SU-DHL-6 (cell line): Measurements from ENCODE around the gene TP73.

Source experiments
- H2AFZ ChIP-seq: fragments of 200-600 bp; sonication (generic); 2 replicates; pipeline ENCODE4 v1.6.1; 2014; ENCODE audit warnings: low read depth, mild to moderate bottlenecking, moderate library complexity, mixed read lengths, antibody characterized with exemption, low read length; ENCODE audit not compliant: severe bottlenecking
- H3F3A ChIP-seq: fragments of 200-600 bp; shearing (Covaris generic); 2 replicates; pipeline ENCODE4 v1.6.0; 2016; ENCODE audit warnings: antibody characterized with exemption, mild to moderate bottlenecking; ENCODE audit not compliant: insufficient read depth
- H3K27ac ChIP-seq: fragments of 200-600 bp; sonication (generic); 2 replicates; pipeline ENCODE4 v1.5.1; 2016; ENCODE audit warnings: low read depth, mild to moderate bottlenecking, low read length, moderate library complexity, mixed read lengths
- H3K27me3 ChIP-seq: fragments of 200-600 bp; sonication (generic), shearing (Covaris generic); 2 replicates; pipeline ENCODE4 v1.6.0; 2014; ENCODE audit warnings: mild to moderate bottlenecking, low read length
- H3K36me3 ChIP-seq: fragments of 200-600 bp; sonication (generic); 2 replicates; pipeline ENCODE4 v1.6.1; 2014; ENCODE audit warnings: mild to moderate bottlenecking, low read length, mixed read lengths
- H3K4me2 ChIP-seq: fragments of 300-600, 200-600 bp; shearing (Covaris generic), sonication (generic); 2 replicates; pipeline ENCODE4 v1.6.0; 2014; ENCODE audit warnings: low read length, low read depth, mild to moderate bottlenecking; ENCODE audit not compliant: poor library complexity, severe bottlenecking
- H3K4me3 ChIP-seq: fragments of 200-600 bp; sonication (generic); 2 replicates; pipeline ENCODE4 v1.5.1; 2014; ENCODE audit warnings: antibody characterized with exemption, low read length, mild to moderate bottlenecking, mixed read lengths; ENCODE audit not compliant: insufficient read depth, poor library complexity, severe bottlenecking
- H3K79me2 ChIP-seq: fragments of 200-600 bp; sonication (generic); 2 replicates; pipeline ENCODE4 v1.6.1; 2014; ENCODE audit warnings: mild to moderate bottlenecking, low read length, moderate library complexity; ENCODE audit not compliant: insufficient read depth
- H3K9ac ChIP-seq: fragments of 200-600 bp; sonication (generic); 2 replicates; pipeline ENCODE4 v1.7.0; 2014; ENCODE audit warnings: mild to moderate bottlenecking, low read length
- H3K9me2 ChIP-seq: fragments of 200-600 bp; sonication (generic); replicated peaks from 2 replicates; pipeline ENCODE4 v1.6.1; 2014; ENCODE audit warnings: low read length; ENCODE audit not compliant: insufficient read depth
- H3K9me3 ChIP-seq: fragments of 200-600 bp; sonication (generic); 2 replicates; pipeline ENCODE4 v1.6.1; 2014; ENCODE audit warnings: low read length, mixed read lengths; ENCODE audit not compliant: insufficient read depth
- H4K20me1 ChIP-seq: fragments of 200-600 bp; sonication (generic); 2 replicates; pipeline ENCODE4 v1.6.1; 2014; ENCODE audit warnings: low read depth, mild to moderate bottlenecking, antibody characterized with exemption, low read length, moderate library complexity, mixed read lengths
- EZH2phosphoT487 ChIP-seq: fragments of 200-600 bp; sonication (generic), shearing (Covaris generic); conservative IDR thresholded peaks from 2 replicates; pipeline ENCODE4 v1.6.1; 2018; ENCODE audit warnings: mild to moderate bottlenecking, antibody characterized with exemption, low read length, moderate library complexity, mixed read lengths
- TF ChIP-seq, protein P1 (sequence below): fragments of 200-600 bp; sonication (generic); IDR thresholded peaks from one replicate; pipeline ENCODE4 v1.5.1; 2017; ENCODE audit warnings: antibody characterized with exemption, mild to moderate bottlenecking, low read length, moderate library complexity; ENCODE audit not compliant: insufficient read depth, poor library complexity, severe bottlenecking

The TP73 gene

DNA sequence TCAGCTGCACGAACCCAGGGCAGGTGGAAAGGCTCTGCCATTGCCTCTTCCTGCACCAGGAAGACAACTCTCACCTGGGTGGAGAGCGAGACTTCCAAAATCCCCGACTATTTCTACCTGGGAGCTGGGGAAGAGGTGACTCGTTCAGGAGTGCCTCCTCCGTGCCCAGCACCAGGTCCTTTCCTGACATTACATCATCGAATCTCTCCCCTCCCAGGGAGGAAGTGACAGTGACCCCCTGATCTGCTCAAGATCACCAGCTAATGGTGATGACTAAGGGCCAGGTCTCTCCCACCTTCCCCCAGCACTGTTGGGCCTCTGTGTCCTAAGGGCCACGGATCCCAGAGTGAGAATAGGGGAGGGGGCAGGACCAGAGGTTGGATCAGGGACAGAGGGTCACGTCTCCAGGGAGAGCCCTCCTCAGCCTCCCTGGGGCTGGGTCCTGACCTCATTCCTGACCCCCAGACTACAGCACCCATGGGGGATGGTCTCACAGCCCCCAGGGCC lies 47.8 kb upstream of the TP73 start:
- H3K27me3 ChIP-seq, result no peaks in the 10 kb centered on the region
- H2AFZ ChIP-seq, result no peak overlapping the region
- no peak overlapping the region for H3K4me2 ChIP-seq
- H3K4me3 ChIP-seq, result no peak overlapping the region
- H3K79me2 ChIP-seq, result no peaks in the 10 kb centered on the region
- H3F3A ChIP-seq, result no peaks in the 10 kb centered on the region
- TF ChIP-seq EZH2phosphoT487, result no peak
- TF ChIP-seq, protein P1, sequence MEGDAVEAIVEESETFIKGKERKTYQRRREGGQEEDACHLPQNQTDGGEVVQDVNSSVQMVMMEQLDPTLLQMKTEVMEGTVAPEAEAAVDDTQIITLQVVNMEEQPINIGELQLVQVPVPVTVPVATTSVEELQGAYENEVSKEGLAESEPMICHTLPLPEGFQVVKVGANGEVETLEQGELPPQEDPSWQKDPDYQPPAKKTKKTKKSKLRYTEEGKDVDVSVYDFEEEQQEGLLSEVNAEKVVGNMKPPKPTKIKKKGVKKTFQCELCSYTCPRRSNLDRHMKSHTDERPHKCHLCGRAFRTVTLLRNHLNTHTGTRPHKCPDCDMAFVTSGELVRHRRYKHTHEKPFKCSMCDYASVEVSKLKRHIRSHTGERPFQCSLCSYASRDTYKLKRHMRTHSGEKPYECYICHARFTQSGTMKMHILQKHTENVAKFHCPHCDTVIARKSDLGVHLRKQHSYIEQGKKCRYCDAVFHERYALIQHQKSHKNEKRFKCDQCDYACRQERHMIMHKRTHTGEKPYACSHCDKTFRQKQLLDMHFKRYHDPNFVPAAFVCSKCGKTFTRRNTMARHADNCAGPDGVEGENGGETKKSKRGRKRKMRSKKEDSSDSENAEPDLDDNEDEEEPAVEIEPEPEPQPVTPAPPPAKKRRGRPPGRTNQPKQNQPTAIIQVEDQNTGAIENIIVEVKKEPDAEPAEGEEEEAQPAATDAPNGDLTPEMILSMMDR, result no peak
- H3K9me2 ChIP-seq, result no peaks in the 10 kb centered on the region
- no peaks in the 10 kb centered on the region for H3K36me3 ChIP-seq
- H3K9me3 ChIP-seq, result no peaks in the 10 kb centered on the region
- no peak overlapping the region for H3K9ac ChIP-seq
- H4K20me1 ChIP-seq, result no peaks in the 10 kb centered on the region
- H3K27ac ChIP-seq, result no peak overlapping the region

DNA sequence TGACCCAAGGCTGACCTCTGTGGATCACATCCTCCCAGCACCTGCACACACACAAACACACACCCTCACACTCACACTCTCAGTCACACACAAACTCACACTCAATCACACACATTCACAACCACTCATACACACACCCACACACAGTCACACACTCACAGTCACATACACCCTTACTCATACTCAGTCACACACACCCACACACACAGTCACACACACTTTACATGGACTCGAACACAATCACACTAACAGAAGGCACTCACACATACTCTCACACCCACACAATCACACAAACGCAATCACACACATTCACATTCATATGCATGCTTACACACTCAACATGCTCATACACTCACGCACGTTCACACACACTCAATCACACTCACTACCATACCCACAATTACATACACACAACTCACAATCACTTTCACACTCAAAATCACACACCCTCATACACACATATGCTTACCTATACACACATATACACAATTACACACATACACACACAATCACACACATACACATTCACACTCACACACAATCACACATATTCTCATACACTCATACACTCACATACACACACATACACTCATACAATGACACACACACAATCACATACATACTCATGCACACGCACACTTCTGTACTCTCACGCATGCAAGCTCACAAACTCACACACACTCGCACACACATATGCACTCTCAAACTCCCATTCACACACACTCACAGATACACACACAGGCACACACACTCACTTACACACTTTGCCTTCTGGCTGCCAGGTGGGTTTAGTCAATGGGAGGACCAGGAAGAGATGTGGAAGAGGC lies 47.1 kb upstream of the TP73 start:
- H3K9ac ChIP-seq, result no peak overlapping the region
- no peaks in the 10 kb centered on the region for H3K27me3 ChIP-seq
- TF ChIP-seq, protein P1, result no peak
- no peak overlapping the region for H3K27ac ChIP-seq
- no peaks in the 10 kb centered on the region for H4K20me1 ChIP-seq
- no peak overlapping the region for H3K4me2 ChIP-seq
- no peaks in the 10 kb centered on the region for H3F3A ChIP-seq
- no peaks in the 10 kb centered on the region for H3K9me3 ChIP-seq
- H3K36me3 ChIP-seq, result no peaks in the 10 kb centered on the region
- no peaks in the 10 kb centered on the region for H3K9me2 ChIP-seq
- no peak overlapping the region for H3K4me3 ChIP-seq
- H2AFZ ChIP-seq, result no peak overlapping the region
- no peaks in the 10 kb centered on the region for H3K79me2 ChIP-seq

- TF ChIP-seq, protein P1, result no peak
- TF ChIP-seq EZH2phosphoT487, result no peak
- Histone ChIP-seq H2AFZ (no peak overlapping the region), H3K4me2 (no peak overlapping the region), H3K9me3 (no peaks in the 10 kb centered on the region), H3F3A (no peaks in the 10 kb centered on the region), H3K27me3 (no peaks in the 10 kb centered on the region), H3K9ac (no peak overlapping the region), H4K20me1 (no peaks in the 10 kb centered on the region), H3K79me2 (no peaks in the 10 kb centered on the region), H3K36me3 (no peaks in the 10 kb centered on the region), H3K4me3 (no peak overlapping the region), H3K9me2 (no peaks in the 10 kb centered on the region), H3K27ac (no peak overlapping the region)
Measured at GRCh38 chr1:3606779-3607702, 45.3 kb upstream of the TP73 start.
